Keratinocyte (primary cell): ENCODE data around the gene SULT4A1.

Experiments
- EZH2 ChIP-seq: IDR thresholded peaks from one replicate; pipeline ENCODE4 v1.6.1; 2012; ENCODE audit warnings: inconsistent platforms, mild to moderate bottlenecking, low read length, moderate library complexity
- TF ChIP-seq, protein P1 (sequence below), 3 experiments: IDR thresholded peaks in 1 of 3; conservative IDR thresholded peaks in 1 of 3; optimal IDR thresholded peaks in 1 of 3; 2 replicates in 2 of 3; 3 replicates in 1 of 3; pipeline versions ENCODE3 to v1.5.1; 2011; ENCODE audit warnings: low read length in 3 of 3, mild to moderate bottlenecking in 3 of 3, moderate library complexity in 2 of 3, control low read depth in 1 of 3, inconsistent platforms in 1 of 3; ENCODE audit not compliant: insufficient read depth in 2 of 3; ENCODE audit errors: extremely low read depth in 1 of 3

DNA sequence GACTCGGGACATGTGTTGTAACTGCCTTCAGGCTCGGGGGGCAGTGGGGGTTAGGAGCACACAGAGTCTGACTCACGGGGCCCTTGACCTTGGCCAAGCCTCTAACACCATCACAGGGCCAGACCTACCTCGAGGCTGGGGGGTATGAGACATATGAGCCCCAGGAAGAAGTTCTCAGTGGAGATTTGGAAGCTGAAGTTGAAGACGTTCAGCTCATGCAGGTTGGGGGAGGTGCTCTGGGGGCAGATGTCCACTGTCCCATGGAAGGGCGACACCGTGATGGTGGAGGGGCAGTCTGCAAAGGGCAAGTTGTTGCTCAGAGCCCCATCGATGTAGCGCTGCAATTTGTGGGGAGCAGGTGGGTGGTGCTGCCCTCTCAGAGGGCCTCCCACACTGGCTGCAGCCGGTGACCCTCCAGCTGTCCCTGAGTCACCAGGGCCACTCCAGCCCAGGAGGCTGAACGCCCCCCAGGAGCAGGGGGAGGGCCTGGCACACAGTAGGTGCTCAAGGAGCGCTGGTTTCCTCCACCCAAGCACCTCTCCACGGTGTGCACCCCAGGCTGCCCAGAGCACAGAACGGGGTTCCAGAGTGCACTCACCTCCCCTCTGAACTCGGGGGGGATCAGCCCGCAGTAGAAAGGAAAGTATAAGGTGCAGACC is 27.0 kb upstream of the SULT4A1 start:
- TF ChIP-seq, protein P1, sequence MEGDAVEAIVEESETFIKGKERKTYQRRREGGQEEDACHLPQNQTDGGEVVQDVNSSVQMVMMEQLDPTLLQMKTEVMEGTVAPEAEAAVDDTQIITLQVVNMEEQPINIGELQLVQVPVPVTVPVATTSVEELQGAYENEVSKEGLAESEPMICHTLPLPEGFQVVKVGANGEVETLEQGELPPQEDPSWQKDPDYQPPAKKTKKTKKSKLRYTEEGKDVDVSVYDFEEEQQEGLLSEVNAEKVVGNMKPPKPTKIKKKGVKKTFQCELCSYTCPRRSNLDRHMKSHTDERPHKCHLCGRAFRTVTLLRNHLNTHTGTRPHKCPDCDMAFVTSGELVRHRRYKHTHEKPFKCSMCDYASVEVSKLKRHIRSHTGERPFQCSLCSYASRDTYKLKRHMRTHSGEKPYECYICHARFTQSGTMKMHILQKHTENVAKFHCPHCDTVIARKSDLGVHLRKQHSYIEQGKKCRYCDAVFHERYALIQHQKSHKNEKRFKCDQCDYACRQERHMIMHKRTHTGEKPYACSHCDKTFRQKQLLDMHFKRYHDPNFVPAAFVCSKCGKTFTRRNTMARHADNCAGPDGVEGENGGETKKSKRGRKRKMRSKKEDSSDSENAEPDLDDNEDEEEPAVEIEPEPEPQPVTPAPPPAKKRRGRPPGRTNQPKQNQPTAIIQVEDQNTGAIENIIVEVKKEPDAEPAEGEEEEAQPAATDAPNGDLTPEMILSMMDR (optimal IDR thresholded peaks at IDR 0.05 in 1 of 3, IDR thresholded peaks at IDR 0.05 in 1 of 3, conservative IDR thresholded peaks at IDR 0.05 in 1 of 3; ENCODE audit: extremely low read depth in 1 of 3, insufficient read depth in 2 of 3, low read length in 3 of 3): no peak
- no peak for TF ChIP-seq EZH2
